Activated naive CD4-positive, alpha-beta T cell treated with anti-CD3 and anti-CD28 coated beads for 36 hours (primary cell): Measurements from ENCODE around the gene WFDC13. TPM values are rescaled to one million over a fixed set of nuclear protein-coding genes. Genes with fewer than 3 reads are reported as not detected.
"Not testable (repeated sequence)": the region's sequence is repeated elsewhere in the genome, so short reads cannot be mapped to it uniquely, and the experiment has no call there.

ENCODE experiments used
- CTCF ChIA-PET: fragments of 350-600 bp; sonication (Branson Sonifier 250); formaldehyde crosslinking; loops from one replicate; lab custom pipeline; 2021; ENCODE audit warnings: antibody characterized with exemption; lab: Charles Lee
- DNase-seq: peaks from one replicate; pipeline ENCODE4 v3.0.0-alpha.2; 2020
- H3K27ac Mint-ChIP-seq: one replicate; pipeline ENCODE4 v1.8.0; 2021; ENCODE audit warnings: mild to moderate bottlenecking, mixed read lengths
- H3K27me3 Mint-ChIP-seq: one replicate; pipeline ENCODE4 v1.8.0; 2021; ENCODE audit warnings: low read depth, mixed read lengths
- H3K36me3 Mint-ChIP-seq: one replicate; pipeline ENCODE4 v1.8.0; 2021; ENCODE audit warnings: low read depth, mixed read lengths
- H3K4me1 Mint-ChIP-seq: one replicate; pipeline ENCODE4 v1.8.0; 2021; ENCODE audit warnings: low read depth, mixed read lengths
- H3K4me3 Mint-ChIP-seq: one replicate; pipeline ENCODE4 v1.8.0; 2021; ENCODE audit warnings: mild to moderate bottlenecking, moderate library complexity, mixed read lengths
- H3K9me3 Mint-ChIP-seq: one replicate; pipeline ENCODE4 v1.8.0; 2021; ENCODE audit warnings: mixed read lengths
- intact Hi-C: fragments of 100-400 bp; cut with micrococcal nuclease; formaldehyde crosslinking; loops from one replicate; pipeline ENCODE4 v1.15.1; 2023
- total RNA-seq, 2 experiments: library from RNA; stranded (reverse); gene quantifications; one replicate each; pipeline ENCODE4 v1.2.3, GENCODE V29; 2021

Gene WFDC13, protein sequence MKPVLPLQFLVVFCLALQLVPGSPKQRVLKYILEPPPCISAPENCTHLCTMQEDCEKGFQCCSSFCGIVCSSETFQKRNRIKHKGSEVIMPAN
- not detected for total RNA-seq

DNA sequence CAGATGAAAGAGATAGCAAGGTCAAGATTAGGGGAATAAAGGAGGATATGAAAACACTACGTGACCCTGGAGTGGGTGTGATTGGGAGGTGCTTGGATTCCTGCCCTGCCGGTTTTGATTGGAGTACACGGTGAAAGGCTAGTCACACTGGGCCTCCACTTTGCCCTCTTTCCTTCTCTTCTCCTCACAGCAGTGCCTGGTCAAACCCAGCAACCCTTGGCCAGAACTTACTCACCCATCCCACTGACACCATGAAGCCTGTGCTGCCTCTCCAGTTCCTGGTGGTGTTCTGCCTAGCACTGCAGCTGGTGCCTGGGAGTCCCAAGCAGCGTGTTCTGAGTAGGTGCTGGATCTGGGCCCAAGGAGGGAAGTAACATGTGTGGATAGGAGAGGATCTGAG lies at the start of gene WFDC13:
Gene WFDC13, plus strand, starts transcription at position 166 of the 400 bp plus-strand sequence. Its CDS starts 86 bp downstream, at position 252.
- H3K27ac Mint-ChIP-seq: no peak within 1 kb of the TSS
- no peaks in the 10 kb centered on the region for H3K4me1 Mint-ChIP-seq
- H3K4me3 Mint-ChIP-seq: no peak within 1 kb of the TSS
- intact Hi-C loops: no loop called here
- no peaks in the 10 kb centered on the region for H3K36me3 Mint-ChIP-seq
- no peaks in the 10 kb centered on the region for H3K9me3 Mint-ChIP-seq
- CTCF ChIA-PET: no interaction called here
- H3K27me3 Mint-ChIP-seq: peaks cover 16% of the 10 kb centered on the region
- DNase-seq: no peak

DNA sequence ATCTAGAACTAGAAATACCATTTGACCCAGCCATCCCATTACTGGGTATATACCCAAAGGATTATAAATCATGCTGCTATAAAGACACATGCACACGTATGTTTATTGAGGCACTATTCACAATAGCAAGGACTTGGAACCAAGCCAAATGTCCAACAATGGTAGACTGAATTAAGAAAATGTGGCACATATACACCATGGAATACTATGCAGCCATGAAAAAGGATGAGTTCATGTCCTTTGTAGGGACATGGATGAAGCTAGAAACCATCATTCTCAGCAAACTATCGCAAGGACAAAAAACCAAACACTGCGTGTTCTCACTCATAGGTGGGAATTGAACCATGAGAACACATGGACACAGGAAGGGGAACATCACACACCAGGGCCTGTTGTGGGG lies 44.8 kb upstream of the WFDC13 start:
- peaks cover 11% of the 10 kb centered on the region for H3K9me3 Mint-ChIP-seq
- intact Hi-C loops, H3K27ac Mint-ChIP-seq, H3K4me1 Mint-ChIP-seq, DNase-seq, H3K4me3 Mint-ChIP-seq, H3K27me3 Mint-ChIP-seq, H3K36me3 Mint-ChIP-seq: not testable (repeated sequence)
- CTCF ChIA-PET: interaction anchor here (1.5 kb wide), 1 partner anchor 114 kb away, joined by 6 read pairs; no protein-coding TSS in a partner anchor

DNA sequence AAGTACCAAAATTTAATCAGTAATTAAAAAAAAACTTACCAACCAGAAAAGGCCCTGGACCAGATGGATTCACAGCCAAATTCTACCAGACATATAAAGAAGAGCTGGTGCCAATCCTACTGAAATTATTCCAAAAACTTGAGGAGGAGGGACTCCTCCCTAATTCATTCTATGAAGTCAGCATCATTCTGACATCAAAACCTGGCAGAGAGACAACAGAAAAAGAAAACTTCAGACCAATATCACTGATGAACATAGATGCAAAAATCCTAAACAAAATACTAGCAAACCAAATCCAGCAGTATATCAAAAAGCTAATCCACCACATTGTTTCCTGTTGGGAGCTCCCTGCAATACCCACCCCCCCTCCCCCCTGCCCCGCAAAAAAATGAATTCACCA lies 31.7 kb upstream of the WFDC13 start, which contains the start of gene WFDC11:
Gene WFDC11, minus strand, starts transcription at position 101 of the 400 bp plus-strand sequence. CDS start 19,639 bp downstream, outside the sequence.
- no peak within 1 kb of the TSS for H3K27ac Mint-ChIP-seq
- CTCF ChIA-PET: no interaction called here
- H3K4me3 Mint-ChIP-seq: no peak within 1 kb of the TSS
- H3K36me3 Mint-ChIP-seq: no peaks in the 10 kb centered on the region
- H3K27me3 Mint-ChIP-seq: peaks cover 23% of the 10 kb centered on the region
- no peaks in the 10 kb centered on the region for H3K9me3 Mint-ChIP-seq
- no peak for DNase-seq
- H3K4me1 Mint-ChIP-seq: no peaks in the 10 kb centered on the region
- intact Hi-C loops: no loop called here

DNA sequence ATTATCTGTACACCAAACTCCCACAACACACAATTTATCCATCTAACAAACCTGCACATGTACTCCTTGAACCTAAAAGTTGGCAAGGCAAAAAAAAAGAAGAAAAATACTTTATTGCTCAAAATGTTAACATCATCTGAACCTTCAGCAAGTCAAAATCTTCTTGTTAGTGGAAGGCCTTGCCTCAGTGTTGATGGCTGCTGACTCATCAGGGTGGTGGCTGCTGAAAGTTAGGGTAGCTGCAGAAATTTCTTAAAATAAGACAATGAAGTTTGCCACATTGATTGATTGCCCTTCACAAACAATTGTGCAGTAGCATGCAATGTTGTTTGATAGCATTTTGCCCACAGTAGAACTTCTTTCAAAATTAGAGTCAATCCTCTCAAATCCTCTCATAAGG lies 29.1 kb upstream of the WFDC13 start:
- no peak overlapping the region for H3K4me3 Mint-ChIP-seq
- H3K4me1 Mint-ChIP-seq: no peaks in the 10 kb centered on the region
- peaks cover 7% of the 10 kb centered on the region for H3K9me3 Mint-ChIP-seq
- peaks cover 1% of the 10 kb centered on the region for H3K36me3 Mint-ChIP-seq
- CTCF ChIA-PET: no interaction called here
- peaks cover 29% of the 10 kb centered on the region for H3K27me3 Mint-ChIP-seq
- no peak overlapping the region for H3K27ac Mint-ChIP-seq
- DNase-seq: no peak
- intact Hi-C loops: no loop called here

DNA sequence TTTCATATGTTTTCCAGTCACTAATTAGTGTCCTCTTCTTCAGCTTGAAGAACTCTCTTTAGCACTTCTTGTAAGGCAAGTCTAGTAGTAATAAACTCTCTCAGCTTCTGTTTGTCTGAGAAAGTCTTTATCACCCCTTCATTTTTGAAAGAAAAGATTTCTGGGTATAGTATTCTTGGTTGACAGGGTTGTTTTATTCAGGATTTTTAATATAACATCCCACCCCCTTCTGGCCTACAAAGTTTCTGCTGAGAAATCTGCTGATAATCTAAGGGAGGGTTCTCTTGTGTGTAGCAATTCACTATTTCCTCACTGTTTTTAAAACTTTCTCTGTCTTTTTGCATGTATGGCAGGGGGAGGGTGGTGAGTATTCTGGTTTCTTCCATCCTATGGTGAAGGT lies 22.2 kb upstream of the WFDC13 start:
- H3K36me3 Mint-ChIP-seq: peaks cover 5% of the 10 kb centered on the region
- intact Hi-C loops: no loop called here
- DNase-seq: no peak
- no peaks in the 10 kb centered on the region for H3K4me1 Mint-ChIP-seq
- peaks cover 25% of the 10 kb centered on the region for H3K27me3 Mint-ChIP-seq
- CTCF ChIA-PET: interaction anchor here (0.8 kb wide), 1 partner anchor 91 kb away, joined by 3 read pairs; no protein-coding TSS in a partner anchor
- no peak overlapping the region for H3K4me3 Mint-ChIP-seq
- no peak overlapping the region for H3K27ac Mint-ChIP-seq
- peaks cover 27% of the 10 kb centered on the region for H3K9me3 Mint-ChIP-seq

DNA sequence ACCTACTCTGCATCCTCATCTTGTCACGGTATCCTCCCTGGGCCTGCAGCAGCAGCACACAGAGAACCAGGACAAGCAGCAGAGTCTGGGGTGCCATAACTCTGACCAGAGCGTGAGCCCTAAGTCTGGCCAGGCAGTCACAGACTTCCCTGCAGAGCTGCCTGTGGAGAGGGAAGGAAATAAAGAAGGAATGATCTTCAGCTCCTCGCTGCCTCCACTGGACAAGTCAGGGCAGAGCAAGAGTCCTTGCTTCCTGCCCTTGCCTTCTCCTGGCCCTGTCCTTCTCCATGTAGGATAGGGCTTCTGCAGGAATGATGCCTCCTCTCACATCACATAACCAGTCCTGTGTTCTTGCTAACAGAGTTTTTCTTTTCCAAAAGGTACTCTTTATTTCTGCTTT lies 15.9 kb upstream of the WFDC13 start:
- DNase-seq: no peak
- intact Hi-C loops: no loop called here
- no peak overlapping the region for H3K27ac Mint-ChIP-seq
- no peak overlapping the region for H3K4me3 Mint-ChIP-seq
- CTCF ChIA-PET: no interaction called here
- H3K36me3 Mint-ChIP-seq: no peaks in the 10 kb centered on the region
- no peaks in the 10 kb centered on the region for H3K9me3 Mint-ChIP-seq
- H3K27me3 Mint-ChIP-seq: peaks cover 15% of the 10 kb centered on the region
- no peaks in the 10 kb centered on the region for H3K4me1 Mint-ChIP-seq

DNA sequence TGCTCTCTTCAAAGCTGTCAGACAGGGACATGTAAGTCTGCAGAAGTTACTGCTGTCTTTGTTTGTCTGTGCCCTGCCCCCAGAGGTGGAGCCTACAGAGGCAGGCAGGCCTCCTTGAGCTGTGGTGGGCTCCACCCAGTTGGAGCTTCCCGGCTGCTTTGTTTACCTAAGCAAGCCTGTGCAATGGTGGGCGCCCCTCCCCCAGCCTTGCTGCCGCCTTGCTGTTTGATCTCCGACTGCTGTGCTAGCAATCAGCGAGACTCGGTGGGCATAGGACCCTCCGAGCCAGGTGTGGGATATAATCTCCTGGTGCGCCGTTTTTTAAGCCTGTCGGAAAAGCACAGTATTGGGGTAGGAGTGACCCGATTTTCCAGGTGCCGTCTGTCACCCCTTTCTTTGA lies 8.5 kb upstream of the WFDC13 start:
- H3K27ac Mint-ChIP-seq, DNase-seq, H3K9me3 Mint-ChIP-seq, H3K4me1 Mint-ChIP-seq, H3K4me3 Mint-ChIP-seq, CTCF ChIA-PET, H3K36me3 Mint-ChIP-seq, intact Hi-C loops: not testable (repeated sequence)
- H3K27me3 Mint-ChIP-seq: peaks cover 36% of the 10 kb centered on the region

DNA sequence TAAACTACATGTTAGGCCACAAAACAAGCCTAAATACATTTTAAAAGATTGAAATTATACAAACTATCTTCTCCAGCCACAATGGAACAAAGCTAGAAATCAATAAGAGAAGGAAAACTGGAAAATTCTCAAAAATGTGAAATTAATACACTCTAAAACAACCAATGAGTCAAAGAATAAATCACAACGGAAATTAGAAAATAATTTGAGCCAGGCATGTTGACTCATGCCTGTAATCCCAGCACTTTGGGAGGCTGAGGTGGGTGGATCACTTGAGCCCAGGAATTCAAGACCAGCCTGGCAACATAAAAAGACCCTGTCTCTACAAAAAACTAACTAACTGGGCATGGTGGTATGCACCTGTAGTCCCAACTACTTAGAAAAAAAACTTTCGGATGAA lies 6.3 kb upstream of the WFDC13 start:
- Mint-ChIP-seq H3K9me3 (no peaks in the 10 kb centered on the region), H3K36me3 (no peaks in the 10 kb centered on the region), H3K27ac (no peak overlapping the region), H3K4me3 (no peak overlapping the region), H3K27me3 (peaks cover 34% of the 10 kb centered on the region), H3K4me1 (no peaks in the 10 kb centered on the region)
- no peak for DNase-seq
- CTCF ChIA-PET: no interaction called here
- intact Hi-C loops: no loop called here

DNA sequence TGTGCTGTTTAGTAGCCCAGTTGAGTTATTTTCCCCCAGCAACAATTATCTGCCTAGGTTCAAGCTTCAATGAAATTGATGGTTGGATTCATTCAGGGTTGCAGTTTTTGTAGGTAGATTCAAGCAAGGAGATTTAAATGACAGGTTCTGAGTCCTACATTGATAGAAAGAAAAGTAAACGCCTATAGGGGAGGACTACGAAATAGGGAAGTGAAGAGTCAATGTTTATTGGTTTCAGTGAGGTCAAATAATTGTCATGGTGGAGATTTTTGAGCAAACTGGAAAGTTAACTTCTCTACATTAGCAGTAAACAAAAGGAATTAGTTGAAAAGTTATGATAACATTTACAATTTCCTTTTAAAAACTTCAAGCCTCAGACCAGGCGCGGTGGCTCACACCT lies 734 bp upstream of the WFDC13 start:
- intact Hi-C loops: no loop called here
- H3K27ac Mint-ChIP-seq: no peak overlapping the region
- peaks cover 21% of the 10 kb centered on the region for H3K27me3 Mint-ChIP-seq
- no peaks in the 10 kb centered on the region for H3K36me3 Mint-ChIP-seq
- CTCF ChIA-PET: no interaction called here
- DNase-seq: no peak
- no peak overlapping the region for H3K4me3 Mint-ChIP-seq
- H3K9me3 Mint-ChIP-seq: no peaks in the 10 kb centered on the region
- no peaks in the 10 kb centered on the region for H3K4me1 Mint-ChIP-seq

DNA sequence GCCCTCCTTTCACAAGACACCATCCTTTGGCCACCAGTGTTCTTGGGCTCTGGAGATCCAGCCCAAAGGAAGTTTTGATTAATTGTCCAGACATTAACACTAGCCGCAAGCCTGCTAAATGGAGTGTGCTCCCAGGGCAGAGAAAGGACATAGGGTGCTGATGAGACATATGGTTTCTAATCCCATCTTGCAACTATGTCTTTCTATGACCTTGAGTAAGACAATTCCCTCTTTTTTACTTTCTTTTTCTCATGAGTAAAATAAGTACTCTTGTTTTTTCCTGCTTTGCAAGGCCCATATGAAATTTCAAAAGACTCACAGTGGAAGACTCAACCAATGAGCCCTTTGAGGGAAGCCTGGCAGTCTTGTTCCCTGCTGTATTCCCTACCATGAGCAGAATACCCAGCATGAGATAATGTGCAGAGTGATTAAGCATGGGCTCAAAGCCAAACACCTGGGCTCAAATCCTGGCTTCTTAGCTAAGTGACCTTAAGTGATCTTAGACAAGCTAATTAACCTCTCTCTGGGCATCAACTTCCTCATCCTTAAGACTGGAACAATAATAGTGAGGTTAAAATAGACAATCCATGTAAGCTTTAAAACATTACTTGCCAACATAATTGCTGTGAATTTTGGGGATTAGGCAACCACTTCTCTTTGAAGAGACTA lies 3.3 kb downstream of the WFDC13 start, which contains the start of gene WFDC10B:
Gene WFDC10B, minus strand, starts transcription at position 51 of the 669 bp plus-strand sequence. CDS start 19,027 bp downstream, outside the sequence.
- H3K27me3 Mint-ChIP-seq: peaks cover 22% of the 10 kb centered on the region
- no peak within 1 kb of the TSS for H3K27ac Mint-ChIP-seq
- no peak for DNase-seq
- CTCF ChIA-PET: no interaction called here
- no peaks in the 10 kb centered on the region for H3K36me3 Mint-ChIP-seq
- no peaks in the 10 kb centered on the region for H3K4me1 Mint-ChIP-seq
- intact Hi-C loops: no loop called here
- no peak within 1 kb of the TSS for H3K4me3 Mint-ChIP-seq
- no peaks in the 10 kb centered on the region for H3K9me3 Mint-ChIP-seq

DNA sequence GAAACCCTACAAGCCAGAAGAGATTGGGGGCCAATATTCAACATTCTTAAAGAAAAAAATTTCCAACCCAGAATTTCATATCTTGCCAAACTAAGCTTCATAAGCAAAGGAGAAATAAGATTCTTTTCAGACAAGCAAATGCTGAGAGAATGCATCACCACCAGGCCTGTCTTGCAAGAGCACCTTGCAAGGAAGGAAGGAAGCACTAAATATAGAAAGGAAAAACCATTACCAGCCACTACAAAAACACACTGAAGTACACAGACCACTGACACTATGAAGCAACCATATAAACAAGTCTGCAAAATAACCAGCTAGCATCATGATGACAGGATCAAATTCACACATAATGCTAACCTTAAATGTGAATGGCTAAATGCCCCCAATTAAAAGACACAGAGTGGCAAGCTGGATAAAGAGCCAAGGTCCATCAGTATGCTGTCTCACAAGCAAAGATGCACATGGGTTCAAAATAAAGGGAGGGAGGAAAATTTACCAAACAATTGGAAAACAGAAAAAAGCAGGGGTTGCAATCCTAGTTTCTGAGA lies 14.4 kb downstream of the WFDC13 start:
- H3K4me1 Mint-ChIP-seq, H3K9me3 Mint-ChIP-seq, H3K4me3 Mint-ChIP-seq, H3K27ac Mint-ChIP-seq, H3K36me3 Mint-ChIP-seq, intact Hi-C loops, DNase-seq, CTCF ChIA-PET: not testable (repeated sequence)
- peaks cover 27% of the 10 kb centered on the region for H3K27me3 Mint-ChIP-seq

DNA sequence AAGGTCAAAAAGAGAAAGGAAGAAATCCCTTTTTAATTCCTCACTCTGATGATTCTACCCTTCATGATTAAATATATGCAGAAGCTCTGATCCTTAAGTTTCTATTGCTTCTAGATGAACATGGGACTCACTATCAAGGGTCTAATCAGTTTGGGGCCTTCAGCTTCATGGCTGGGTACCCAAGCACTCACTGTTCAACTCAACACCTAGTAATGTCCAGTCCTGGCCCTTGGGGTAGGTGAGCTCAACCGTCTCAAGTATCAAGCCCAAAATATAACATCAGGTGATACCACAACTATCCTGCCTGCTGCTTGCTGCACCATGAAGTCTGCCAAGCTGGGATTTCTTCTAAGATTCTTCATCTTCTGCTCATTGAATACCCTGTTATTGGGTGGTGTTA lies 20.2 kb downstream of the WFDC13 start, which contains the start of gene SPINT4:
Gene SPINT4, plus strand, starts transcription at position 301 of the 400 bp plus-strand sequence. Its CDS starts 21 bp downstream, at position 322.
- CTCF ChIA-PET: no interaction called here

More for the DNA sequence above, 20.2 kb downstream of the WFDC13 start, which contains the start of gene SPINT4:
- Mint-ChIP-seq H3K4me1 (no peaks in the 10 kb centered on the region), H3K27me3 (peaks cover 27% of the 10 kb centered on the region), H3K4me3 (no peak within 1 kb of the TSS), H3K36me3 (no peaks in the 10 kb centered on the region), H3K9me3 (peaks cover 1% of the 10 kb centered on the region), H3K27ac (no peak within 1 kb of the TSS)
- no peak for DNase-seq
- intact Hi-C loops: no loop called here
